DOHH2 (cell line): ENCODE results near the gene LSAMP.

Experiments used
- H3F3A ChIP-seq: fragments of 200-600 bp; sonication (generic), shearing (Covaris generic); 2 replicates; pipeline ENCODE4 v1.6.0; 2016; ENCODE audit warnings: antibody characterized with exemption, mild to moderate bottlenecking; ENCODE audit not compliant: control insufficient read depth, insufficient read depth
- H3K27ac ChIP-seq: fragments of 200-600 bp; sonication (generic); 2 replicates; pipeline ENCODE4 v1.5.1; 2014; ENCODE audit warnings: low read depth, mild to moderate bottlenecking, low read length, moderate library complexity
- H3K27me3 ChIP-seq: fragments of 200-600 bp; sonication (generic); 2 replicates; pipeline ENCODE4 v1.6.1; 2014; ENCODE audit warnings: mild to moderate bottlenecking, low read length, mixed read lengths; ENCODE audit not compliant: control insufficient read depth
- H3K36me3 ChIP-seq: fragments of 200-600 bp; sonication (generic); 2 replicates; pipeline ENCODE4 v1.6.1; 2014; ENCODE audit warnings: mild to moderate bottlenecking, low read length, moderate library complexity, mixed read lengths; ENCODE audit not compliant: control insufficient read depth
- H3K4me1 ChIP-seq: fragments of 200-600 bp; sonication (generic); 2 replicates; pipeline ENCODE4 v1.6.1; 2014; ENCODE audit warnings: mild to moderate bottlenecking, low read length, mixed read lengths; ENCODE audit not compliant: control insufficient read depth
- H3K4me2 ChIP-seq: fragments of 200-600 bp; sonication (generic); 2 replicates; pipeline ENCODE4 v1.6.0; 2014; ENCODE audit warnings: mild to moderate bottlenecking, low read length, moderate library complexity
- H3K4me3 ChIP-seq: fragments of 200-600 bp; sonication (generic); 2 replicates; pipeline ENCODE4 v1.5.1; 2014; ENCODE audit warnings: mild to moderate bottlenecking, low read length, mixed read lengths
- H3K79me2 ChIP-seq: fragments of 200-600 bp; sonication (generic); 2 replicates; pipeline ENCODE4 v1.6.1; 2014; ENCODE audit warnings: mild to moderate bottlenecking, low read length, mixed read lengths; ENCODE audit not compliant: control insufficient read depth
- H3K9me2 ChIP-seq: fragments of 200-600 bp; sonication (generic); replicated peaks from 2 replicates; pipeline ENCODE4 v1.6.1; 2014; ENCODE audit warnings: mild to moderate bottlenecking, low read length, mixed read lengths; ENCODE audit not compliant: control insufficient read depth
- H3K9me3 ChIP-seq: fragments of 200-600 bp; sonication (generic); 2 replicates; pipeline ENCODE4 v1.6.1; 2014; ENCODE audit warnings: antibody characterized with exemption, low read length, mixed read lengths; ENCODE audit not compliant: control insufficient read depth, insufficient read depth
- H4K20me1 ChIP-seq: fragments of 200-600 bp; sonication (generic); 2 replicates; pipeline ENCODE4 v1.6.0; 2014; ENCODE audit warnings: low read depth, mild to moderate bottlenecking, antibody characterized with exemption, low read length, moderate library complexity; ENCODE audit not compliant: control insufficient read depth, insufficient read depth
- EZH2phosphoT487 ChIP-seq: fragments of 200-600 bp; sonication (generic); IDR thresholded peaks from 2 replicates; pipeline ENCODE4 v1.6.1; 2017; ENCODE audit warnings: borderline replicate concordance, mild to moderate bottlenecking, antibody characterized with exemption, low read length, moderate library complexity, mixed read lengths
- TF ChIP-seq, protein P1 (sequence below): fragments of 200-600 bp; sonication (generic); IDR thresholded peaks from one replicate; pipeline ENCODE4 v1.5.1; 2014; ENCODE audit warnings: antibody characterized with exemption, mild to moderate bottlenecking, low read depth, low read length; ENCODE audit not compliant: poor library complexity, severe bottlenecking

LSAMP gene

DNA sequence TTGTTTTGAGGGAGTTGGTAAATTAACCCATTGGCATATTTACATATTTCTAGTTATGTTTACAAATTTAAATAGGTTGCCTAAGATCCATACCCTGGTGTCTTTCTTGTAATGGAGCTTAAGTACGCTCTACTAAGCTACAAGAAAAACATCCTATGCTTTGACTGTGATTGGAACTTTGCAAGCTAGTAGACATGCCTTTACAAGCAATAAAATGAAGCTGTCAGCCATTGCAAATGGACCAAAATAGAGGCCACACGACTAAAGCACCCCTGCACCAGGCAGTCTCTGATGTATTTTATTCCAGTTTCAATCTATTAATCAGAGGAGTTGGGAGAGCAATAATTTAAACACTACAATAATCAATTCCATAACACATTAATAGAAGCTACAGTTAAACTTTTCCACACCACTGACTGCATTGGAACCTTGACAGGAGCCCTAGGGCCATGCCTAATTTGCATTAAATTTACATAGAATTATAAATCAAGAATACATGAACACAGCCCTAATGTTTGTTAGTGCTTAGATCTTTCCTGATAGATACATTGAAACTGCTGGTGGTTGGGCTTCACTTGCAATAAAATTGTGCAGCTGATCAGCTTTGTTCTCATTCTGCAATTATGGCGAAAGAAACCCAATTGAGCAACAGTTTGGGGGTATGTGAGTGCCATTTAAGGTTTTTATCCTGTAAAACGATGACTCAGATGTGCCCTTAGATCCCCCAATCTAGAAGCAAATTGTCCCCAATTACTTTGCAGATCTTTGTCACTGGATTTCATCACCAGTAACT is 360.1 kb downstream of the LSAMP start:
- no peaks in the 10 kb centered on the region for H3K4me1 ChIP-seq
- H3K9me3 ChIP-seq, result no peaks in the 10 kb centered on the region
- no peak overlapping the region for H3K4me2 ChIP-seq
- no peak overlapping the region for H3K27ac ChIP-seq
- H3K9me2 ChIP-seq, result no peaks in the 10 kb centered on the region
- H3K4me3 ChIP-seq, result no peak overlapping the region
- H3K27me3 ChIP-seq, result no peaks in the 10 kb centered on the region
- no peaks in the 10 kb centered on the region for H3K36me3 ChIP-seq
- no peaks in the 10 kb centered on the region for H4K20me1 ChIP-seq
- no peaks in the 10 kb centered on the region for H3F3A ChIP-seq
- H3K79me2 ChIP-seq, result no peaks in the 10 kb centered on the region
- no peak for TF ChIP-seq EZH2phosphoT487
- TF ChIP-seq, protein P1, sequence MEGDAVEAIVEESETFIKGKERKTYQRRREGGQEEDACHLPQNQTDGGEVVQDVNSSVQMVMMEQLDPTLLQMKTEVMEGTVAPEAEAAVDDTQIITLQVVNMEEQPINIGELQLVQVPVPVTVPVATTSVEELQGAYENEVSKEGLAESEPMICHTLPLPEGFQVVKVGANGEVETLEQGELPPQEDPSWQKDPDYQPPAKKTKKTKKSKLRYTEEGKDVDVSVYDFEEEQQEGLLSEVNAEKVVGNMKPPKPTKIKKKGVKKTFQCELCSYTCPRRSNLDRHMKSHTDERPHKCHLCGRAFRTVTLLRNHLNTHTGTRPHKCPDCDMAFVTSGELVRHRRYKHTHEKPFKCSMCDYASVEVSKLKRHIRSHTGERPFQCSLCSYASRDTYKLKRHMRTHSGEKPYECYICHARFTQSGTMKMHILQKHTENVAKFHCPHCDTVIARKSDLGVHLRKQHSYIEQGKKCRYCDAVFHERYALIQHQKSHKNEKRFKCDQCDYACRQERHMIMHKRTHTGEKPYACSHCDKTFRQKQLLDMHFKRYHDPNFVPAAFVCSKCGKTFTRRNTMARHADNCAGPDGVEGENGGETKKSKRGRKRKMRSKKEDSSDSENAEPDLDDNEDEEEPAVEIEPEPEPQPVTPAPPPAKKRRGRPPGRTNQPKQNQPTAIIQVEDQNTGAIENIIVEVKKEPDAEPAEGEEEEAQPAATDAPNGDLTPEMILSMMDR, result no peak

DNA sequence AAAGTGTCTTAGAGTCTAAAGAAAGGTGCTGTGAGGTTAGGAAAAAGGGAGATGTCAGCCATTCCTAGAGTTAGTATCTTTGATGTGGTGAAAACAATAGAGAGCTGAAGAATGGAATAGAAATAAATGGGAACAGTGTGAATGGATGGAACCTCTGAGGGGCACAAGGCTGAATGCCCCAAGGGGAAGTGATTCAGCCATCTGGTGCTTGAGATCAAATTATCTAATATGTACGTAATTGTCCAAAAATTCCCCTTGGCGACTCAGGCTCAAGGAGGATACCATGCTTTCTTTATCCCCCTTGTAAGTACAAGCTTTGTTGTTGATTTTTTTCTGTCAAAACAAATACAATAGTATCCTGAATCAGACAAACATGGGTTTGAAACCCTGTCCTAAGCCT is 361.6 kb downstream of the LSAMP start:
- Histone ChIP-seq H3K27me3 (no peaks in the 10 kb centered on the region), H3K36me3 (no peaks in the 10 kb centered on the region), H3K4me1 (no peaks in the 10 kb centered on the region), H3F3A (no peaks in the 10 kb centered on the region), H4K20me1 (no peaks in the 10 kb centered on the region), H3K9me2 (no peaks in the 10 kb centered on the region), H3K9me3 (no peaks in the 10 kb centered on the region), H3K79me2 (no peaks in the 10 kb centered on the region), H3K4me3 (no peak overlapping the region), H3K27ac (no peak overlapping the region), H3K4me2 (no peak overlapping the region)
- TF ChIP-seq, protein P1, result no peak
- no peak for TF ChIP-seq EZH2phosphoT487

DNA sequence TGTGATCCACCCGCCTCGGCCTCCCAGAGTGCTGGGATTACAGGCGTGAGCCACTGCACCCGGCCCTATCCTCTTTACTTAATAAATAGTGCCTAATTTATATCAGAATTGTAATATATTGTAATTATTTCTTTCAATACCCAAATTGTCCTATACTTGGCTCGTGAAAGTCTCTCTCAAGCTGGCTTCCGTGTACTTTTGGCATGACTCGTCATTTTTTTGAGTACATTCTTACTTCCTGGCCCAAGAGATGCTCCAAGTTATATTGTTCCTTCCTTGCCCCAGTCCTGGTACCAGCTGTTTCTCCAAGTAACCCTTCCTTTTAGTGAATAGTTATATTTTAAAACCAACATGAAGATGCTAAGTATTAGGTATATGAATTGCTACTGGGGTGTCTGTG is 366.7 kb downstream of the LSAMP start:
- H3K36me3 ChIP-seq, result no peaks in the 10 kb centered on the region
- no peaks in the 10 kb centered on the region for H3K27me3 ChIP-seq
- H3K9me3 ChIP-seq, result no peaks in the 10 kb centered on the region
- TF ChIP-seq, protein P1, result no peak
- no peak for TF ChIP-seq EZH2phosphoT487
- H3K4me2 ChIP-seq, result no peak overlapping the region
- no peak overlapping the region for H3K4me3 ChIP-seq
- H3K4me1 ChIP-seq, result no peaks in the 10 kb centered on the region
- H3K27ac ChIP-seq, result no peak overlapping the region
- H3K79me2 ChIP-seq, result no peaks in the 10 kb centered on the region
- no peaks in the 10 kb centered on the region for H4K20me1 ChIP-seq
- no peaks in the 10 kb centered on the region for H3K9me2 ChIP-seq
- H3F3A ChIP-seq, result no peaks in the 10 kb centered on the region
